GM23338 (cell line): Measurements from ENCODE around the gene RBP5. TPM values are rescaled to one million over a fixed set of nuclear protein-coding genes. Genes with fewer than 3 reads are reported as not detected.

Experiments used
- ATAC-seq: fragments of 200-7000 bp; cut with Tn5 transposase; 3 replicates; pipeline ENCODE4 v1.9.1; 2020
- DNase-seq: peaks from one replicate; pipeline ENCODE4 v3.0.0-alpha.2; 2015; ENCODE audit warnings: low spot score
- H2AFZ ChIP-seq: fragments of 200-600 bp; sonication (generic); 2 replicates; pipeline ENCODE4 v1.8.0; 2016; ENCODE audit warnings: antibody characterized with exemption, mild to moderate bottlenecking, moderate library complexity
- H3F3A ChIP-seq: fragments of 200-600 bp; sonication (generic); replicated peaks from 2 replicates; pipeline ENCODE4 v1.8.0; 2017; ENCODE audit warnings: antibody characterized with exemption, mixed run types, low read depth
- H3K27ac ChIP-seq: fragments of 200-600 bp; sonication (generic); 2 replicates; pipeline ENCODE4 v1.6.1; 2016; ENCODE audit warnings: low read depth
- H3K27me3 ChIP-seq: fragments of 200-600 bp; sonication (generic); 2 replicates; pipeline ENCODE4 v1.8.0; 2016; ENCODE audit warnings: mild to moderate bottlenecking, mixed run types, moderate library complexity; ENCODE audit not compliant: insufficient read depth
- H3K36me3 ChIP-seq: fragments of 200-600 bp; sonication (generic); 2 replicates; pipeline ENCODE4 v1.8.0; 2016; ENCODE audit warnings: mild to moderate bottlenecking; ENCODE audit not compliant: insufficient read depth
- H3K4me1 ChIP-seq: fragments of 200-600 bp; sonication (generic); 2 replicates; pipeline ENCODE4 v1.8.0; 2016; ENCODE audit warnings: mild to moderate bottlenecking, moderate library complexity; ENCODE audit not compliant: insufficient read depth
- H3K4me2 ChIP-seq: fragments of 200-600 bp; sonication (generic); 2 replicates; pipeline ENCODE4 v1.7.1; 2017; ENCODE audit warnings: mixed run types
- H3K4me3 ChIP-seq: fragments of 200-600 bp; sonication (generic); 2 replicates; pipeline ENCODE4 v1.6.1; 2016; ENCODE audit warnings: mixed run types
- H3K79me2 ChIP-seq: fragments of 200-600 bp; sonication (generic); replicated peaks from 2 replicates; pipeline ENCODE4 v1.8.0; 2017; ENCODE audit warnings: mild to moderate bottlenecking; ENCODE audit not compliant: insufficient read depth
- H3K9me2 ChIP-seq: fragments of 200-600 bp; sonication (generic); 2 replicates; pipeline ENCODE4 v1.8.0; 2017; ENCODE audit not compliant: insufficient read depth
- H4K20me1 ChIP-seq: fragments of 200-600 bp; sonication (generic); replicated peaks from 2 replicates; pipeline ENCODE4 v1.8.0; 2017; ENCODE audit warnings: mild to moderate bottlenecking; ENCODE audit not compliant: insufficient read depth
- H3K27ac Mint-ChIP-seq: 2 replicates; pipeline ENCODE4 v1.8.0; 2020; ENCODE audit warnings: inconsistent platforms, mild to moderate bottlenecking, moderate library complexity, mixed read lengths
- H3K27me3 Mint-ChIP-seq: 3 replicates; pipeline ENCODE4 v1.8.0; 2022; ENCODE audit warnings: low read depth, mild to moderate bottlenecking, moderate library complexity, mixed read lengths, inconsistent platforms; ENCODE audit not compliant: insufficient read depth, poor library complexity
- H3K36me3 Mint-ChIP-seq: 3 replicates; pipeline ENCODE4 v1.8.0; 2021; ENCODE audit warnings: low read depth, mild to moderate bottlenecking, inconsistent platforms, moderate library complexity, mixed read lengths
- H3K4me1 Mint-ChIP-seq: 3 replicates; pipeline ENCODE4 v1.8.0; 2020; ENCODE audit warnings: mild to moderate bottlenecking, inconsistent platforms, mixed read lengths
- H3K4me3 Mint-ChIP-seq: 3 replicates; pipeline ENCODE4 v1.8.0; 2021; ENCODE audit warnings: moderate library complexity, mild to moderate bottlenecking, inconsistent platforms, mixed read lengths
- H3K9me3 Mint-ChIP-seq: 3 replicates; pipeline ENCODE4 v1.8.0; 2020; ENCODE audit warnings: moderate library complexity, mild to moderate bottlenecking, inconsistent platforms, mixed read lengths
- CREB1 ChIP-seq: fragments of 250-450 bp; sonication (Bioruptor Pico); IDR thresholded peaks from 2 replicates; pipeline ENCODE4 v1.5.0; 2020; ENCODE audit warnings: low read depth, mild to moderate bottlenecking, moderate library complexity
- CTCF ChIP-seq, 2 experiments: fragments of 200-600 bp in 1 of 2; sonication (generic) in 1 of 2; conservative IDR thresholded peaks; 2 replicates each; pipeline versions ENCODE4 v1.5.1 to v1.6.1; 2016 to 2017; ENCODE audit warnings: antibody characterized with exemption in 2 of 2, low read depth in 2 of 2, mild to moderate bottlenecking in 2 of 2, moderate library complexity in 1 of 2
- ETS1 ChIP-seq: IDR thresholded peaks from 2 replicates; pipeline ENCODE4 v1.6.1; 2016; ENCODE audit warnings: antibody characterized with exemption
- EZH2 ChIP-seq: fragments of 200-600 bp; sonication (generic); IDR thresholded peaks from one replicate; pipeline ENCODE4 v1.8.0; 2017; ENCODE audit warnings: antibody characterized with exemption, mild to moderate bottlenecking, low read depth; ENCODE audit not compliant: unreplicated experiment
- EZH2phosphoT487 ChIP-seq: fragments of 200-600 bp; sonication (generic); IDR thresholded peaks from one replicate; pipeline ENCODE4 v1.8.1; 2018; ENCODE audit warnings: antibody characterized with exemption; ENCODE audit not compliant: unreplicated experiment
- JUNB ChIP-seq: IDR thresholded peaks from one replicate; pipeline ENCODE4 v1.6.1; 2016; ENCODE audit warnings: antibody characterized with exemption; ENCODE audit not compliant: unreplicated experiment
- NANOG ChIP-seq: IDR thresholded peaks from 2 replicates; pipeline ENCODE4 v1.6.1; 2016; ENCODE audit warnings: antibody characterized with exemption, borderline replicate concordance
- POLR2AphosphoS5 ChIP-seq: IDR thresholded peaks from 2 replicates; pipeline ENCODE4 v1.6.1; 2016; ENCODE audit warnings: antibody characterized with exemption, low read depth
- REST ChIP-seq: IDR thresholded peaks from one replicate; pipeline ENCODE4 v1.6.1; 2018; ENCODE audit warnings: antibody characterized with exemption; ENCODE audit not compliant: unreplicated experiment
- STAT1 ChIP-seq: IDR thresholded peaks from one replicate; pipeline ENCODE4 v1.6.1; 2016; ENCODE audit warnings: antibody characterized with exemption; ENCODE audit not compliant: unreplicated experiment
- ZNF114 ChIP-seq: fragments of 250-450 bp; sonication (Bioruptor Pico); IDR thresholded peaks from 2 replicates; pipeline ENCODE4 v1.5.0; 2020; ENCODE audit warnings: mild to moderate bottlenecking, moderate library complexity
- ZNF331 ChIP-seq: fragments of 250-450 bp; sonication (Bioruptor Pico); IDR thresholded peaks from 2 replicates; pipeline ENCODE4 v1.5.0; 2020; ENCODE audit warnings: low read depth, mild to moderate bottlenecking, moderate library complexity
- ZNF462 ChIP-seq: fragments of 250-450 bp; sonication (Bioruptor Pico); IDR thresholded peaks from 2 replicates; pipeline ENCODE4 v1.5.0; 2020; ENCODE audit warnings: mild to moderate bottlenecking, moderate library complexity
- polyA plus RNA-seq: library from polyadenylated mRNA; unstranded; fragments of >200 nt; fragmentation: Nextera tagmentation; extraction: Ambion mirVana; gene quantifications from 2 replicates; pipeline ENCODE4 v1.2.1, GENCODE V29; 2016
- total RNA-seq: library from RNA; depleted of rRNA; stranded (reverse); fragments of >200 nt; shearing (Covaris generic); gene quantifications from 2 replicates; pipeline ENCODE4 v1.2.3, GENCODE V29; 2014

Gene RBP5
- total and polyA plus RNA-seq, 2 experiments from 2014 or later, result 1.2 to 3.0 TPM

- Mint-ChIP-seq H3K27ac (no peak overlapping the region), H3K4me1 (peaks cover 4% of the 10 kb centered on the region; the same call in 1 of the 3 replicates), H3K36me3 (no peaks in the 10 kb centered on the region), H3K27me3 (peaks cover 5% of the 10 kb centered on the region), H3K4me3 (no peak overlapping the region), H3K9me3 (no peaks in the 10 kb centered on the region)
- Histone ChIP-seq H3K4me2 (no peak overlapping the region), H2AFZ (no peak overlapping the region), H3F3A (no peaks in the 10 kb centered on the region), H3K27ac (no peak overlapping the region), H3K4me3 (no peak overlapping the region), H3K27me3 (no peaks in the 10 kb centered on the region), H3K36me3 (no peaks in the 10 kb centered on the region), H3K79me2 (no peaks in the 10 kb centered on the region), H4K20me1 (no peaks in the 10 kb centered on the region), H3K9me2 (no peaks in the 10 kb centered on the region), H3K4me1 (no peaks in the 10 kb centered on the region)
- no peak for ATAC-seq
- TF ChIP-seq POLR2AphosphoS5 (no peak), EZH2phosphoT487 (no peak), ETS1 (no peak), CTCF (conservative IDR thresholded peaks at IDR 0.05; ENCODE audit: low read depth in 2 of 2) (no peak), JUNB (no peak), EZH2 (no peak), NANOG (no peak), STAT1 (no peak), ZNF114 (no peak), CREB1 (no peak), ZNF462 (CRISPR knock-in tag) (no peak), REST (no peak), ZNF331 (CRISPR knock-in tag) (no peak)
- no peak for DNase-seq
These were observed 12.5 kb downstream of the RBP5 start for GRCh38 chr12:7116196-7116595.
